D721Med (cell line): ENCODE measurements around the gene PLGLB2.
"Not testable (repeated sequence)": the region's sequence is repeated elsewhere in the genome, so short reads cannot be mapped to it uniquely, and the experiment has no call there.

Experiments
- DNase-seq: peaks from one replicate; pipeline ENCODE4 v3.0.0; 2011; ENCODE audit warnings: low spot score; ENCODE audit not compliant: insufficient read length
- FAIRE-seq: peaks from 2 replicates; lab custom pipeline; 2011; peaks lifted over from hg19 to GRCh38; lab: Jason Lieb, UNC

PLGLB2 gene

GRCh38 chr2:87747791-87748190, at the start of gene PLGLB2:
Gene PLGLB2, plus strand, starts transcription at chr2:87748087. Its CDS starts 67 bp downstream, at chr2:87748154.
- not testable (repeated sequence) for FAIRE-seq

GRCh38 chr2:87704572-87705323, 43.1 kb upstream of the PLGLB2 start:
- DNase-seq, FAIRE-seq: not testable (repeated sequence)

More at GRCh38 chr2:87747791-87748190, at the start of gene PLGLB2:
- not testable (repeated sequence) for DNase-seq

- not testable (repeated sequence) for FAIRE-seq, DNase-seq
These were observed 39.5 kb upstream of the PLGLB2 start for GRCh38 chr2:87708368-87708767.

DNA sequence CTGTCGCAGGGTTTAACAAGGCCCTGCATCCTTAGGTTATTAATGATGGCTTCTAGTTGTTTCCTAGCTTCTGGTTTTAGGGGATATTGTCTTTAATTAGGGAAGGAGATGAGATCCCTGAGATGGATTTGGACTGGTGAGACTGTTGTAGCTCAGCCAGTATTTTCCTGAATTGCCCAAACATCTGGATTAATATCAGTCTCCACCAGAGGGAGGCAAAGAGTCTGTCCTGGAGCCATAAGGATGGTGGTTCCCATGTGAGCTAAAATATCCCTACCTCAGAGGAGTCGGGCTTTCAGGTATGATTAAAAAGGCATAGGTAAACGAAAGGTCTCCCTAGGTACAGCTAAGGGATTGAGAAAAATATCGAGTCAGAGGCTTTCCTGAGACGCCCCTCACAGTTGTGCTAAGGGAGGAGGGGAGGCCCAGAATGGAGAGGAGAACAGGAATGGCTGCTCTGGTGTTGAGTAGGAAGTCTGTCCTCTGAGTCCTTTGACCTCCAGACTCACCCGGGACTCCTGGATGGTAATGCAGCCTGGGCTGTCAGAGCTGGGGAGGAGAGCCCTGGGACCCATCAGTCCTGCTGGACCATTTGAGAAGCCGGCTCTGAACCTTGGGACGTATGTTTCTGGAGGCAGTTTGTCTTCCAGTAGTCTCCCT, 19.8 kb upstream of the PLGLB2 start:
- not testable (repeated sequence) for FAIRE-seq, DNase-seq

- DNase-seq, FAIRE-seq: not testable (repeated sequence)
These were observed 7.0 kb upstream of the PLGLB2 start for GRCh38 chr2:87740928-87741327.

GRCh38 chr2:87742393-87743108, 5.3 kb upstream of the PLGLB2 start:
- DNase-seq, FAIRE-seq: not testable (repeated sequence)

- DNase-seq, FAIRE-seq: not testable (repeated sequence)
These were observed 4.2 kb upstream of the PLGLB2 start for GRCh38 chr2:87743638-87744037.

GRCh38 chr2:87745353-87745951, 2.4 kb upstream of the PLGLB2 start:
- DNase-seq, FAIRE-seq: not testable (repeated sequence)

DNA sequence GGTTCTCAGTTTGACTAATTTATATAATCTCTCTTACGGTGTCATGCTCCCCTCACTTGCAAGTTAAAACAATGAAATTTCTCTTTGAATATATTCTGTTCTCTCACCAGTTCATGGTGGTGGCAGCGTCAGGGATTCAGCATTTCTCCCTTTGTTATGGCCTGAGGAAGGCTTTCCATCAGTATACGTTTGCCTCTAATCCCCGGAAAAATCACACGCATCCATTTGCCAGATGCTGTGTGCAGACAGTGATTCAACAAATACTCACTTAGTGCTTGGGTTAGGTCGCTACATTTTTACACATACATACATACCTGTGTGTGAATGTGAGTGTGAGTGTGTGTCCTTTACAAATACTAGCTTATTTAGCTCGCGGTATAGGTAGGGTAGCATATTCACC, 637 bp downstream of the PLGLB2 start:
- not testable (repeated sequence) for DNase-seq, FAIRE-seq

- DNase-seq, FAIRE-seq: not testable (repeated sequence)
These were observed 2.7 kb downstream of the PLGLB2 start for GRCh38 chr2:87750560-87750959.

GRCh38 chr2:87754759-87755158, 6.9 kb downstream of the PLGLB2 start:
- not testable (repeated sequence) for DNase-seq, FAIRE-seq
